GM23338 (cell line): ENCODE results near the gene MYO1D. TPM values are rescaled to one million over a fixed set of nuclear protein-coding genes. Genes with fewer than 3 reads are reported as not detected.
A peak's percentile ranks its signal among the peaks of the same experiment; 100 is the strongest.
"Not testable (repeated sequence)": the region's sequence is repeated elsewhere in the genome, so short reads cannot be mapped to it uniquely, and the experiment has no call there.

ENCODE experiments used
- ATAC-seq: fragments of 200-7000 bp; cut with Tn5 transposase; 3 replicates; pipeline ENCODE4 v1.9.1; 2020
- DNase-seq: peaks from one replicate; pipeline ENCODE4 v3.0.0-alpha.2; 2015; ENCODE audit warnings: low spot score
- H2AFZ ChIP-seq: fragments of 200-600 bp; sonication (generic); 2 replicates; pipeline ENCODE4 v1.8.0; 2016; ENCODE audit warnings: antibody characterized with exemption, mild to moderate bottlenecking, moderate library complexity
- H3F3A ChIP-seq: fragments of 200-600 bp; sonication (generic); replicated peaks from 2 replicates; pipeline ENCODE4 v1.8.0; 2017; ENCODE audit warnings: antibody characterized with exemption, mixed run types, low read depth
- H3K27ac ChIP-seq: fragments of 200-600 bp; sonication (generic); 2 replicates; pipeline ENCODE4 v1.6.1; 2016; ENCODE audit warnings: low read depth
- H3K27me3 ChIP-seq: fragments of 200-600 bp; sonication (generic); 2 replicates; pipeline ENCODE4 v1.8.0; 2016; ENCODE audit warnings: mild to moderate bottlenecking, mixed run types, moderate library complexity; ENCODE audit not compliant: insufficient read depth
- H3K36me3 ChIP-seq: fragments of 200-600 bp; sonication (generic); 2 replicates; pipeline ENCODE4 v1.8.0; 2016; ENCODE audit warnings: mild to moderate bottlenecking; ENCODE audit not compliant: insufficient read depth
- H3K4me1 ChIP-seq: fragments of 200-600 bp; sonication (generic); 2 replicates; pipeline ENCODE4 v1.8.0; 2016; ENCODE audit warnings: mild to moderate bottlenecking, moderate library complexity; ENCODE audit not compliant: insufficient read depth
- H3K4me2 ChIP-seq: fragments of 200-600 bp; sonication (generic); 2 replicates; pipeline ENCODE4 v1.7.1; 2017; ENCODE audit warnings: mixed run types
- H3K4me3 ChIP-seq: fragments of 200-600 bp; sonication (generic); 2 replicates; pipeline ENCODE4 v1.6.1; 2016; ENCODE audit warnings: mixed run types
- H3K79me2 ChIP-seq: fragments of 200-600 bp; sonication (generic); replicated peaks from 2 replicates; pipeline ENCODE4 v1.8.0; 2017; ENCODE audit warnings: mild to moderate bottlenecking; ENCODE audit not compliant: insufficient read depth
- H3K9me2 ChIP-seq: fragments of 200-600 bp; sonication (generic); 2 replicates; pipeline ENCODE4 v1.8.0; 2017; ENCODE audit not compliant: insufficient read depth
- H4K20me1 ChIP-seq: fragments of 200-600 bp; sonication (generic); replicated peaks from 2 replicates; pipeline ENCODE4 v1.8.0; 2017; ENCODE audit warnings: mild to moderate bottlenecking; ENCODE audit not compliant: insufficient read depth
- H3K27ac Mint-ChIP-seq: 2 replicates; pipeline ENCODE4 v1.8.0; 2020; ENCODE audit warnings: inconsistent platforms, mild to moderate bottlenecking, moderate library complexity, mixed read lengths
- H3K27me3 Mint-ChIP-seq: 3 replicates; pipeline ENCODE4 v1.8.0; 2022; ENCODE audit warnings: low read depth, mild to moderate bottlenecking, moderate library complexity, mixed read lengths, inconsistent platforms; ENCODE audit not compliant: insufficient read depth, poor library complexity
- H3K36me3 Mint-ChIP-seq: 3 replicates; pipeline ENCODE4 v1.8.0; 2021; ENCODE audit warnings: low read depth, mild to moderate bottlenecking, inconsistent platforms, moderate library complexity, mixed read lengths
- H3K4me1 Mint-ChIP-seq: 3 replicates; pipeline ENCODE4 v1.8.0; 2020; ENCODE audit warnings: mild to moderate bottlenecking, inconsistent platforms, mixed read lengths
- H3K4me3 Mint-ChIP-seq: 3 replicates; pipeline ENCODE4 v1.8.0; 2021; ENCODE audit warnings: moderate library complexity, mild to moderate bottlenecking, inconsistent platforms, mixed read lengths
- H3K9me3 Mint-ChIP-seq: 3 replicates; pipeline ENCODE4 v1.8.0; 2020; ENCODE audit warnings: moderate library complexity, mild to moderate bottlenecking, inconsistent platforms, mixed read lengths
- CREB1 ChIP-seq: fragments of 250-450 bp; sonication (Bioruptor Pico); IDR thresholded peaks from 2 replicates; pipeline ENCODE4 v1.5.0; 2020; ENCODE audit warnings: low read depth, mild to moderate bottlenecking, moderate library complexity
- CTCF ChIP-seq, 2 experiments: fragments of 200-600 bp in 1 of 2; sonication (generic) in 1 of 2; conservative IDR thresholded peaks; 2 replicates each; pipeline versions ENCODE4 v1.5.1 to v1.6.1; 2016 to 2017; ENCODE audit warnings: antibody characterized with exemption in 2 of 2, low read depth in 2 of 2, mild to moderate bottlenecking in 2 of 2, moderate library complexity in 1 of 2
- ETS1 ChIP-seq: IDR thresholded peaks from 2 replicates; pipeline ENCODE4 v1.6.1; 2016; ENCODE audit warnings: antibody characterized with exemption
- EZH2 ChIP-seq: fragments of 200-600 bp; sonication (generic); IDR thresholded peaks from one replicate; pipeline ENCODE4 v1.8.0; 2017; ENCODE audit warnings: antibody characterized with exemption, mild to moderate bottlenecking, low read depth; ENCODE audit not compliant: unreplicated experiment
- EZH2phosphoT487 ChIP-seq: fragments of 200-600 bp; sonication (generic); IDR thresholded peaks from one replicate; pipeline ENCODE4 v1.8.1; 2018; ENCODE audit warnings: antibody characterized with exemption; ENCODE audit not compliant: unreplicated experiment
- JUNB ChIP-seq: IDR thresholded peaks from one replicate; pipeline ENCODE4 v1.6.1; 2016; ENCODE audit warnings: antibody characterized with exemption; ENCODE audit not compliant: unreplicated experiment
- NANOG ChIP-seq: IDR thresholded peaks from 2 replicates; pipeline ENCODE4 v1.6.1; 2016; ENCODE audit warnings: antibody characterized with exemption, borderline replicate concordance
- POLR2AphosphoS5 ChIP-seq: IDR thresholded peaks from 2 replicates; pipeline ENCODE4 v1.6.1; 2016; ENCODE audit warnings: antibody characterized with exemption, low read depth
- STAT1 ChIP-seq: IDR thresholded peaks from one replicate; pipeline ENCODE4 v1.6.1; 2016; ENCODE audit warnings: antibody characterized with exemption; ENCODE audit not compliant: unreplicated experiment
- ZNF331 ChIP-seq: fragments of 250-450 bp; sonication (Bioruptor Pico); IDR thresholded peaks from 2 replicates; pipeline ENCODE4 v1.5.0; 2020; ENCODE audit warnings: low read depth, mild to moderate bottlenecking, moderate library complexity
- ZNF462 ChIP-seq: fragments of 250-450 bp; sonication (Bioruptor Pico); IDR thresholded peaks from 2 replicates; pipeline ENCODE4 v1.5.0; 2020; ENCODE audit warnings: mild to moderate bottlenecking, moderate library complexity
- polyA plus RNA-seq: library from polyadenylated mRNA; unstranded; fragments of >200 nt; fragmentation: Nextera tagmentation; extraction: Ambion mirVana; gene quantifications from 2 replicates; pipeline ENCODE4 v1.2.1, GENCODE V29; 2016
- total RNA-seq: library from RNA; depleted of rRNA; stranded (reverse); fragments of >200 nt; shearing (Covaris generic); gene quantifications from 2 replicates; pipeline ENCODE4 v1.2.3, GENCODE V29; 2014

Gene MYO1D
- total and polyA plus RNA-seq, 2 experiments from 2014 or later = 8.6 to 28.6 TPM

GRCh38 chr17:32821987-32822934 lies 54.7 kb downstream of the MYO1D start:
- not testable (repeated sequence) for H3K4me1 ChIP-seq, H3K79me2 ChIP-seq, H3K9me3 Mint-ChIP-seq, H2AFZ ChIP-seq, H4K20me1 ChIP-seq, H3K27ac Mint-ChIP-seq, H3K4me1 Mint-ChIP-seq, H3F3A ChIP-seq, H3K36me3 Mint-ChIP-seq, H3K27me3 ChIP-seq, H3K27ac ChIP-seq, H3K27me3 Mint-ChIP-seq, H3K9me2 ChIP-seq, H3K36me3 ChIP-seq
- peak overlapping the region; percentile 49; the same call in 2 of the 3 replicates for H3K4me3 Mint-ChIP-seq
- ATAC-seq (peak; percentile 72), DNase-seq (peak; percentile 60)
- H3K4me2 ChIP-seq = peak overlapping the region; percentile 73
- H3K4me3 ChIP-seq = peak overlapping the region; percentile 48

GRCh38 chr17:32820440-32820839 lies 56.5 kb downstream of the MYO1D start:
- no peak overlapping the region for H3K27ac Mint-ChIP-seq
- no peaks in the 10 kb centered on the region for H3F3A ChIP-seq
- no peaks in the 10 kb centered on the region for H3K36me3 Mint-ChIP-seq
- H3K27me3 ChIP-seq = no peaks in the 10 kb centered on the region
- peaks cover 6% of the 10 kb centered on the region; the same call in 1 of the 2 replicates for H3K79me2 ChIP-seq
- DNase-seq (no peak), ATAC-seq (no peak)
- no peaks in the 10 kb centered on the region for H3K36me3 ChIP-seq
- no peaks in the 10 kb centered on the region; the same call in 2 of the 3 replicates for H3K9me3 Mint-ChIP-seq
- H3K4me1 ChIP-seq = peaks cover 6% of the 10 kb centered on the region
- H3K4me2 ChIP-seq = no peak overlapping the region
- no peak overlapping the region for H3K27ac ChIP-seq
- no peak overlapping the region for H2AFZ ChIP-seq
- no peak overlapping the region for H3K4me3 Mint-ChIP-seq
- H3K27me3 Mint-ChIP-seq = peaks cover 2% of the 10 kb centered on the region
- no peak overlapping the region for H3K4me3 ChIP-seq
- no peaks in the 10 kb centered on the region for H3K9me2 ChIP-seq
- peaks cover 4% of the 10 kb centered on the region; the same call in 2 of the 3 replicates for H3K4me1 Mint-ChIP-seq
- no peaks in the 10 kb centered on the region for H4K20me1 ChIP-seq
- TF ChIP-seq STAT1 = no peak
- no peak for TF ChIP-seq ZNF331
- TF ChIP-seq NANOG = no peak
- no peak for TF ChIP-seq POLR2AphosphoS5
- no peak for TF ChIP-seq CTCF (conservative IDR thresholded peaks at IDR 0.05; ENCODE audit: low read depth in 2 of 2)
- no peak for TF ChIP-seq EZH2
- TF ChIP-seq ETS1 = no peak
- no peak for TF ChIP-seq ZNF462 (CRISPR knock-in tag)
- TF ChIP-seq CREB1 (CRISPR knock-in tag) = no peak
- no peak for TF ChIP-seq EZH2phosphoT487
- no peak for TF ChIP-seq JUNB
